MV-4-11 (cell line): ENCODE results near the gene MED14.
A peak's percentile ranks its signal among the peaks of the same experiment; 100 is the strongest.
"Not testable (repeated sequence)": the region's sequence is repeated elsewhere in the genome, so short reads cannot be mapped to it uniquely, and the experiment has no call there.

Source experiments
- DNase-seq: peaks from one replicate; lab custom pipeline; 2025; lab: John Stamatoyannopoulos, UW

The MED14 gene

DNA sequence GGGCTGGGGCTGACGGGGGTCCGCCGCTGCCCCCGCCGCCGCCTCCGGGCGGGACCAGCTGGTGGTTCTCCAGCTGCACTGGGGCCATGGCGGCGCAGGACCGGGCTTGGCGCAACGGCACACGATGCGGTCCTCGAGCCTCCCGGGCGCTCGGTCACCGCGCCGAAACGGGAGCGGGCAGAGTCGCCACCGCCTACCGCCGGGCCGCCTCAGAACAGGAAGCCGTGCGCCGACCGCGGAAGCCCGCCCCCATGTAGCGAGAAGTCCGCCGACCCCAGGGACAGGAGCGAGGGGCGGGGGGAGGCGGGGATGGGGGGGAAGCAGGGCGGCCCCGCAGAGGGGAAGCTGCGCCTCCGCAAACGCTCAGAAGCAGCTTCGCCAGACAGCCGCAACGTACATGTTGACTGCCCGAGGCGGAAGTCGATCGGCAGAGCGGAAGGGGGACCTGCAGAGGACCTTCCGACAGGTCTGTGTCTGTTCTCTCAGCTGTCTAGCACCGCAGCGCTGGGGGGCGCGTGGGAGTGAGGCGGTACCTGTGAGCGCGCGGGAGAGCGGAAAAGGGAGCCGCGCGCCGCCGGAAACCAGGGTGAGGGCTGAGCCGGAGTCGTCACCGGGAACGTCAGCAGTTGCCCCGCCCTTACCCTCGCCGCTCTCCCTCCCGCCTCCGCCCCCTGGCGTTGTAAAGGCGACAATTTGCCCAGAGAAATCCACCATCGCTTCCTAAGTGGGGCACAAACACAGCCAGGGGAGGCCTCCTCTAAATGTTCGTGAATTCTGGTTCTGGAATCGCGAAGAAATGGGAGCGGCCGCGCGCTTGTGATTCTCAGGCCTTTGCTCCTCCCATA is at the start of gene MED14:
TSS of gene MED14 (minus strand) at position 218 of the 845 bp plus-strand sequence. CDS start at position 88, 130 bp downstream.
- peak; percentile 74 for DNase-seq

DNA sequence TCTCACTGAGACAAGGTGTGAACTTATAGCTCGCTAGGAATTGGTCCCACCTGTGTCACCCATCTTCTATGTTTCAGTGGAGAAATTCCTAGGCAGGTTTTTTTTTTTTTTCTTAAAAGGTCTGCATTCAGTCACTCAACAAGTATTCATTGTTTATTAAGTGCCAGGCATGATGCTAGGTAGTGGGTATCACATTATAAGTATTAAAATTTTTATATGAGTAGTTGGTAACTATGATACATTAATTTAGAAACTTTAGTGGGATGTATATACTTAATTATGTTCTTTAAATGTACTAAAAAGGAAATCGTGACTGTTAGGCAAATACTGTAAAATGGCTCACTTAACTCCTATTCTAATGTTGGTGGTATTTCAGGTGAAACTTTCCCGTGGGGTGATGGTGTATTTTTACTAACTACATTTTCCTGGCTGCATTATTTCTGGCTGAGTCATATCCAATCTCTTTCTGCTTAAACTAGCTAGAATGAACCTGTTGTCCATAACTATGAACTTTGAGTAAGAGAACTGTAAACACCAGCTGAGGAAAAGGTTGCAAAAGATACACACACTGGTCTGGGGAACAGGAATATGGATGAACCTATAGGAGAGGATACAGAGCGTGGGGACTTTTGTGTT is 49.3 kb upstream of the MED14 start:
- DNase-seq = no peak

DNA sequence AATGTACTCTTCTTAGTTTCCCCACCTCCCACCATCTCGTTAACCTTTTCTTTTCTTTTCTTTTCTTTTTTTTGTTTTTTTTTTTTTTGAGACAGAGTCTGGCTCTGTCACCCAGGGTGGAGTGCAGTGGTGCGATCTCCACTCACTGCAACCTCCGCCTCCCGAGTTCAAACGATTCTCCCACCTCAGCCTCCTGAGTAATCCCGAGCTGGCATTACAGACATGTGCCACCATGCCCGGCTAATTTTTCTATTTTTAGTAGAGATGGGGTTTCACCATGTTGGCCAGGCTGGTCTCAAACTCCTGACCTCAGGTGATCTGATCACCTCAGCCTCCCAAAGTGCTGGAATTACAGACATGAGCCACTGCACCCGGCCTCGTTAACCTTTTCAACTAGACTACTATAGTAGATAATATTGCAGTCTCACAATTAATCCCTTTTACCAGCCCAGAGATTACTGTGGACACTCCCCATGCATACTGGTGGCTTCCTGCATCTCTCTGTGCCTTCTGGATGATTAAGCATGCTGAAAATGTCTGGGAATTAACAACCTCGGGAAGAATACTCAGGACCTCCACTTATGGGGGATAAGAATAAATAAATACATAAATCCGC is 47.4 kb upstream of the MED14 start:
- DNase-seq = not testable (repeated sequence)

DNA sequence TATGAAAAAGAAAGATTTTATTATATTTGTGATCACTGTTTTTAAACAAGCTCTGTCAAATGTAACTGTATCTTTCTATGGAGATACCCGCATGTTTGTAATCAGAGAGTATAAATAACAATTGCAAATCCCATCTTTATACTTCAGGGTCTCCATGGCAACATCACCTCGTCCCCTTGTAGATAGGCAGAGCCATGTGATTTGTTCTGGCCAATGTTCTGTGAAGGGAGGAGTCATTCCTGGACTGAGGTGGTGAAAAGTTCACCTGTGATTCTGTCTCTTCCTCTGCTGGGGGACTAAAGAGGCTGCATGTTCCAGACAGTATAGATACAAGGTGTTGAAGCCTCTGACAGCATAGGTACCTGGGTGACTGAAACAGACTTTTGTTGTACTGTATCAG is 45.6 kb upstream of the MED14 start:
- no peak for DNase-seq

DNA sequence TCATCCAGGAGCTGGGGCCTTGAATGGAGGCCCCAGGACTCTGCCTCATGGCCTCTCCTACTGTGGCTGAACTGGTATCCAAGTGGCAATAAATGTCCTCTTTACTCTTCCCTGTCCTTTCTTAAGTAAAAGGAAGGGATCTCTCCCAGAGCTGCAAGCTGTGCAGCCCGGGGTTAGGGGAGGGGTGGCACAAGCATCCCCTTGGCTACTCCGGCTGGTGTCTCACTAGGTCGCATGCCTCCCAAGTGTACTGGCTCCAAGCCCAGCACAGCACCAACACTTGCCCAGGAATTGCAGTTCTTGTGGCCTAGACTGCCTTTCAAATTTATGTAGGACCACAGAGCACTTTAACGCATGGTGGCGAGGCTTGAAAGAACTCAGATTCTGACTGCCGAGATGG is 44.7 kb upstream of the MED14 start:
- DNase-seq = no peak

DNA sequence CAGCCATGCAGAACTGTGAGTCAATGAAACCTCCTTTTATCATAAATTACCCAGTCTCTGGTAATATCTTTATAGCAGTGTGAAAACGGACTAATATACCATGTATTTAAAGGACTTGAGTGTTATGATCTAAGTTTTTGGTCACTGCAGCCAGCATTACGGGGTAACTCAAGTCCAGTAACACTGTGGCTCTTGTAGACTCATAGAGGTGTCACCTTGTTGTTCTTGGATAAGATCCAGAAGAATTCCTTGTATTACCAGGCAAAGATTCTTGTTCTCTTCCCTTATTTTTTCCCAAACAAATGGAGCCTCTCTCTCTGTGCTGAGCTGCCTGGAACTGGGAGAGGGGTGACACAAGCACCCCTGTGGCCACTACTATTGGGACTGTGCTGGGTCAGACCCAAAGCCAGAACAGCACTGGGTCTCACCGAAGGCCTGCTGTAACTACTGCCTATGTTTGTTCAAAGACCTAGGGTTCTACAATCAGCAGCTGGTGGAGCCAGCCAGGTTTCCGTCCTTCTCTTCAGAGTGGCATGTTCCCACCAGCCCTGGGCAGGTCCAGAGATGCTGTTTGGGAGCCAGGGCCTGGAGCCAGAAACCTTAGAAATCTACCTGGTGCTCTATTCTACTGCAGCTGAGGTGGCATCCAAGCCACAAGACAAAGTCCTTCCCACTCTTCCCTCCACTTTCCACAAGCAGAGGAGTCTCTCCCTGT is 43.7 kb upstream of the MED14 start:
- DNase-seq = no peak

DNA sequence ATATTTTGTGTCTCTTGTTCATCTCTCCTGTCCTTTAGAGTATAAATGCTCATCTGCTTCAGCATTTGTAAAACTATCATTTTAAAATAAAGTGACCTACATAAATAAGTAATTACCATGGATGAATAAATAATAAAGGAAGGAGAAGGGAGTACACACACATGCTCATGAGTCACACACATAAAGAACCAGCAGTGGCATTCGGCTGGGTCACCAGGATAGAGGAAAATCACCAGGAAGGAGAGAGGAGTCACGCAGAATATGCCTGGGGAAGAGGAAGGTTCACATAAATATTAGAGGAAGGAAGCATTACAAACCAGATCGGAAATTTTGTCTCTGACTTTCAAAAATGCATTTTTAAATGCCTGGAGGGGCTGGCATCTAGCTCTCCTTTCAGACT is 38.5 kb upstream of the MED14 start:
- DNase-seq = no peak

DNA sequence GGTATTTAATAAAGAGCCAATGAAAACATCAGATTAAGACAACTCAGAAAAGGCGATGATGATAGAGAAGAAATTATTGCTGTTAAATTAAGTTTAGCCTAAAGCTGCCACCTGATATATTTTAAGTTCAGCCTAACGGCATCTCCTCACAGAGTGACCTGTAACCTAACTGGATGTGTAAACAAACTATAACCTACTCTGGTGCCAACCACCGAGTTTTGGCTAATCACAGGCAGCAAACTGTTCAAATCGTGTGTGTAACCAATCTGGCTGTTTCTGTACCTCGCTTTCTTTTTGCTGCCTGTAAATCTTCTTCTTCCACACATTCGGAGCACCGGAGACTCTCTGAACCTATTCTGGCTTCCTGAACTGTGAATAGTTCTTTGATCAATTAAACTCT is 37.8 kb upstream of the MED14 start:
- no peak for DNase-seq

DNA sequence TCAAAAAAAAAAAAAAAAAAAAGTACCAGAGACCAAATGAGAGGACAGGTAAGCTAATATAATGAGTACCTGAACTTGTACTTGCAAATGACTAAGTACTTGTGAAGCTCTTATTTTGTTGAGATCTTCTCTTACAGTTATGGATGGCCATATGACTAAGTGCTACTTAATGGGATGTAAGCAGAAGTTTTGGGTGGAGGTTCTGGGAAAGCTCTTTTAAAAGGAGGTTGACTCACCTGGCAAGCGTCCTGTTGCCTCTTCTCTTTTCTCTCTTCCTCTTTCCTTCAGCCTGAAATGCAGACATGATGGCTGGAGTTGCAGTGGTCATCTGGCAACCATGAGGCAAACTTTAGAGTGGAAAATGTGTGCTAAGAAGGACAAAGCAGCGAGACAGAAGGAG is 36.9 kb upstream of the MED14 start:
- DNase-seq = no peak

DNA sequence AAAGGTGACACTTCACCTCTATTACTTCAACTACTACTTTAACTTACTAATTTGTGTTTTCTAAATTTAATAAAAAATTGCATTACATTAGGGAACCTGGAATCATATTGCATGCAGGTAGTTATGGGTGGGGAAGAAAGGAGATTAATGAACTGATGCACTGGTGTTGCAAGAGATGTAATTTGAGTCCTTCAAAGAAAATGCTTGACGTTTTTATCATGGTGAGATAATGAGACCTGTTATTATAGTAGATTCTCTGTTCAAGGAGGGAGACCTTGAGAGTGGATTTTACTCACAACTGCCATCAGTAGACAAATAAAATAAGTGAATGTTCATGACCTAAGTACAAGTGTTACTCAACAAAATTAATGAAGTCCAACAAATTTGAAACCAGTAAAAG is 26.4 kb upstream of the MED14 start:
- no peak for DNase-seq

DNA sequence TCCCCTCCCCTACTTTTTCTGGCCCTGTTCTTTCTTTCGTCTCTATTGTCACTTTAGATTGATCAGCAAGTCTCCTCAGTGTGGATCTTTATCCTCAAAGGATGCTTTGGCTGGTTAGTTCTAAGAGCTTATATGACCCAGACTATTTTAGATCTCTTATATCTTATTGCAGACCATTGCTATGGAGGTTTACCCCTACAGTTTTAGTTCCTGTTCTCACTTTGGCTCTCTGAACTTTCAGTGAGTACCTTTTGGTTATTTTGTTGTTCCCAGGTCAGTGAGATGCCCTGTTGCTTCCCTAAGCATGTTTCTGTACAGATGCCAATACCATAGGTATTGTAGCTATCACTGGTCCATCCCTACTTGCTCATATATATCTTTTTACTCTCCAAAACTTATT is 24.0 kb upstream of the MED14 start:
- no peak for DNase-seq

DNA sequence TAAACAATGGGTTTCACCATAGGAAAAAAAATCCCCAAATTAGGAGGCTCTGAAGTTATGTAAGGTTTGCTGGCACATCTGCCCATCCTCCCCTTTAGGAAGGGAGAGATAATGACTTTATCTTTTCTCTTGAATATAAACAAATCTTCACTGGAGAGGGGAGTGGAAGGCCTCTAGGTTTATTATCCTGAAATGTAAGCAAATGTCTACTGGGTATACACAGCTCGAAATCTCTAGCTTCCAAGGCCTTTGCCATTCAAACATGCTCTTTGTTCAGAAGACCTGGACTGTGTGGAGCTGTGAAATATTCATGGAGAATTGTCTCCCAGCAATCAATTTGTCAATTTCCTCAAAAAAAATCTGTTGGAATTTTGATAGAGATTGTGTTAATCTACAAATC is 21.7 kb upstream of the MED14 start:
- DNase-seq = no peak

DNA sequence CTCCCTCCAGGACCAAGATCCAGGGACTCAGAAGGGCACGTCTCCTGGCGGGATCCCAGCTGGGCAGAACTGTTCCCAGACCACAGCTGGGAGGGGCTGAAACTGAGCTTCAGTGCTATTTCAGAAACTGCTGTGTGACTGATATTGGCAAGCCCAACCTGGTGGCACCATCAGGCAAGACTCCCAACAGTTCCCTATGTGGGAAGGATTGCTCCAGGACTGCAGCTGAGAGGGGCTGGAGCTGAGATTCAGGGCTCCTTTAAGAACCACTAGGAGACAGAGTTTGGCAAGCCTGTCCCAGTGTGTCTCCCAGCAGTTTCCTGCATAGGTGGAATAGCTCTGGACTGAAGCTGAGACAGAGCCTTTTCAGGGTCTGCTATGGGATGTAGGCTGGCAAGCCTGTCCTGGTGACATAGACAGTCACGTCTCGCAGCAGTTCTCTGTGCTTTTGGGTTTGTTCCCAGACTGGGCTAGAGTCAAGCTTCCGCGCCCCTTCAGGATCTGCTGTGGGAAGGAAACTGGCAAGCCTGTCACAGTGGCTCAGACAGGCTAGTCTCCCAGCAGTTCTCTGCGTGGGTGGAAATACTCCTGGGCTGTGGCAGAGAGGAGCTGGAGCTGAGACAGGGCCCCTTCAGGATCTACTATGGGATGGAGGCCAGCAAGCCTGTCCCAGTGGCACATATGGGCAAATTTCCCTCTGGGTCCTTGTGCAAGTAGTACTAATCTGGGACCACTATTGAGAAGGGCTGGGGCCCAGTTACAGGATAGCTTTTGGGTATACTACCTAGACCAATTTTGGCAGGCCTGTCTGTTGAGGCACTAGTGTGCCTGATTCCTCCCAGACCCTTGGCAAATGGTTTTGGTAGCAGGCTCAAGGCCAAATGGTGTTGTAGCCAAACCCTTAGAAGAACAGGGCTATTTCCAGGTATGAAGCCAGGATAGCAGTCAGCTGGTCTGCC is 20.2 kb upstream of the MED14 start:
- DNase-seq = no peak

DNA sequence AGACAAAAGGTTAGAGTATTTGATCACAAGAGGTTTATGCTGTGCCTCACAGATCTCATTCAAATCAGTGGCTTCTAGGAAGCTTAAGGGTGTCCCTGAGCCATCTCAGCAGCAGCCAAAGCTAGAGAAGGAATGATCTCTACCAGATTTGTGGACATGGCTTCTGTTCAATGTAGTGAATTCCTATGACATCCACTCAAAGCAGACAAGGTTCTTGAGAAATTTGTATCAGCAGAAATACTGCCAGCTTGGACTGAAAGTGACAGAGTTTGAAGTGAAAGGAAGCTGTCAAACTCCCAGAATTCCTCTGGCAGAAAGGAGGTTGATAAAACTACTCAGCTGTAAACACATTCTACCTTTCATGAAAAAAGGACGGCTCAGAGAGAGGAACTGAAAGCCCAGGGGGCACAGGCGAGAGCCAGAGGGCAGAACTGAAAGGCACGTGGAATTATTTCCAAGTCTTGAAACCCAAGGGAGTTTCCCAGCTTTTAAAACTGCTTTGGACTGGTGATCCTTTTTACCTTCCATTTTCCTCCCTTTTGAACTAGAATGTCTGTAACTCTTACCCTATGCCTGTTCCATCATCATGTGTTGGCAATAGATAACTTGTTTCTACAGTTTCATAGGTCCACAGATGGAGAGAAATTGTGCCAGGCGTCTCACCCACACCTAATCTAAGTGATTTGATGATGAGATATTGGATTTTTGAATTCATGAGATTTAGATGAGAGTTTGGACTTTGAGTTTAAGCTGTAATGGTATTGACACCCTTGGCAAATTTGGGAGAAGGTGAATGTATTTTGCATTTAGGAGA is 14.5 kb upstream of the MED14 start:
- peak; percentile 49 for DNase-seq

DNA sequence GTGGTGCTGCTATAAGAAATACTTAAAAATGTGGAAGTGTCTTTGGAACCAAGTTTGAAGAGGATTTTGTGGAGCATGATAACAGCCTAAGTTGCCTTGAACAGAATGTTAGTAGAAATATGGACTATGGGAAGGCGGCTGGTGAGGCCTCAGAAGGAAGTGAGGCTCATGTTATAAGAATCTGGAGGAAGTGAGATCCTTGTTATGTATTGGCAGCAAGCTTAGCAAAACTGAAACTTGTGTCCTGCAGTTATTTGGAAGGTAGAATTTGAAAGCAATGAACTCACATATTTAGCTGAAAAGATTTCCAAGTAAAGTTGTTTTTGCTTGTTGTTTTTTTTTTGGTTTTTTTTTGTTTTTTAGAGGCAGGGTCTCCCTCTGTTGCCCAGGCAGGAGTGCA is 13.6 kb upstream of the MED14 start:
- peak; percentile 58 for DNase-seq

DNA sequence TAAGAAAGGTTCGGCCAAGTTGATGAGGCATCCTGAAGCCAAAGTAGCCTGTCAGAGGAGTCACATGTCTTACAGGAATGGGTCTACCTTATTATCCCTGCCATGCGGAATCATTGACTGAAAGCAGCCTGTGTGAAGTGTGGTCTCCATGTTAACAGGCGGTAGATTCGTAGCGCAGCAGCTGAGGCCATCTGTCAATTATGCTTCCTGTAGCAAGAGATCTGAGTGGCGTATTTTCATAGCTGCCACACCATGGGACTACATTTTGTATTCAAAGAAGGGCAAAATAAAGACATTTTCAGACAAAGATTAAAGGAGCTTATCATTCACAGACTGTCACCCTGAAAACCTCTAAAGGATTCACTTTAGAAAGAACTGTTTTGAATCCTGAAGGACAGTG is 11.2 kb upstream of the MED14 start:
- DNase-seq = no peak

DNA sequence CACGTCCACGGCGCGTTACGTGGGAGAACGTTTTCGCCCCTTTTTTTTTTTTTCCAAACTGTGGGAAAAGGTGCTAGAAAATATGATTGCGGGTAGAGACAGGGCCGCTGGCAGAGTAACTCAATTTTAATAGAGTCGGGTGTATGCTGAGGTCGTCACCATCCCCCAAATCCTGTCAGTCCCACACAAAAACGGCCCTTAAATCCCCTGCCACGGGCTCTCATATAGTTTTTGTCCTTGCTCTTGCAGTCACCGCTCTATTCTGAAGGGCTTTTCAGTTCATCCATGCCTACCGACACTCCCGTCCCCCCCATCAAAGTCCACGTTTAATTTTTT is 796 bp upstream of the MED14 start:
- DNase-seq = no peak

DNA sequence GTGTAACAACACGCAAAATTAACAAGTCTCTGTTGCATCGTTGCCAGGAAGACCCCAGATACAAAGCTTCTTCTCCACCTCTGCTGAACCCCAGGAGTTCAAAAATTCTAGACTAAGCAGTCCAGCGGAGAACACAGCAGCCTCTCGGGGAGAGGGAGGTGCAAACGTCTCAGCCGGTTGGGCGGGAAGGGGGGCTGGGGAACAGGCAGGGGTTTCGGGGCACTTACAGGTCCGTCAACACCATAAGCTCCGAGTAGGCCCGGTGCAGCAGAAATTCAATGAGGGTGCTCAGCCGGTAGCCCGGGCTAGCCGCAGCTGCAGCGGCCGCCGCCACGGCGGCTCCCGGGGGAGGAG is 394 bp downstream of the MED14 start:
- DNase-seq = no peak

DNA sequence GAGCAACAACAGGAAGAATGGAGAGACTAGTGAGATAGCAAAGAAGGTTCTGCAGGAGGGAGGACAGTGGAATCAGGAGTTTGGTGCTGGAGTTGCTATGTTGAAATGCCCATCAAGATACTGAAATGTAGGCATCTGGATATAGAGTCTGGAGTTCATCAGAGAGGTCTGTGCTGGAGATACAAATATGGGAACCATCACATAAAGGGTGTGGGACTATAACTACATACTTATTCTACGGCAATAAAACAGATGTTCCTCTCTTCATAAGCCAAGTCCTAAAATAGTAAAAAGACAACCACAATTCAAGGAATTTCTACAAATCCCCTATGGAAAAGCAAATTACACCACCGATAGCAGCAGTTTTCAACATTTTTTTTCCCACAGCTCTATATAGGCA is 1.6 kb downstream of the MED14 start:
- DNase-seq = no peak

DNA sequence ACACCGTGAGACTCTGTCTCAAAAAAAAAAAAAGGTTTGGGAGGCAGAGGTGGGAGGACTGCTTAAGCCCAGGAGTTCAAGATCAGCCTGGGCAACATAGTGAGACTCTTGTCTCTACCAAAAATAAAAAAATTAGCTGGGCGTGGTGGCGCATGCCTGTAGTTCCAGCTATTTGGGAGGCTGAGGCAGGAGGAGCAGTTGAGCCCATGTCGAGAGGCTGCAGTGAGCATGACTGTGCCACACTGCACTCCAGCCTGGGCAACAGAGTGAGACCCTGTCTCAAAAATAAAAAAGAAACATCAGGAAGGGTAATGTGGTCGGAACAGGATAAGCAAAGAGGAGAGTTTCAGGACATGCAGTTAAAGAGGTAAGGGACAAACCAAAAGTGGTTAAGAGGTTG is 2.8 kb downstream of the MED14 start:
- not testable (repeated sequence) for DNase-seq
